H1 (cell line): ENCODE results near the gene KRTAP19-8. TPM values are rescaled to one million over a fixed set of nuclear protein-coding genes. Genes with fewer than 3 reads are reported as not detected.

Source experiments
- CTBP2 ChIP-seq: IDR thresholded peaks from 2 replicates; pipeline ENCODE4 v1.7.0; 2011; ENCODE audit warnings: borderline replicate concordance, mild to moderate bottlenecking, moderate library complexity, mixed read lengths, low read length; ENCODE audit not compliant: insufficient read depth, insufficient read length
- HDAC2 ChIP-seq, 2 experiments: fragments of 300-600 bp in 1 of 2; sonication (generic) in 1 of 2; IDR thresholded peaks; 2 replicates each; pipeline ENCODE4 v1.6.1; 2011 to 2012; ENCODE audit warnings: low read depth in 2 of 2, low read length in 2 of 2, mild to moderate bottlenecking in 2 of 2, moderate library complexity in 2 of 2, borderline replicate concordance in 1 of 2, inconsistent platforms in 1 of 2
- HDAC6 ChIP-seq: IDR thresholded peaks from one replicate; pipeline ENCODE4 v1.7.1; 2012; ENCODE audit warnings: low read depth, mild to moderate bottlenecking, inconsistent platforms, low read length, moderate library complexity
- JUND ChIP-seq: IDR thresholded peaks from 2 replicates; pipeline ENCODE4 v1.6.1; 2011; ENCODE audit warnings: mild to moderate bottlenecking, improper control_type of control experiment, low read length
- KDM1A ChIP-seq: fragments of 200-600, 300-600 bp; sonication (generic); IDR thresholded peaks from 2 replicates; pipeline ENCODE4 v1.7.1; 2016; ENCODE audit warnings: mild to moderate bottlenecking, low read length, borderline replicate concordance
- POLR2AphosphoS5 ChIP-seq: IDR thresholded peaks from 2 replicates; pipeline ENCODE4 v1.6.1; 2011; ENCODE audit warnings: low read depth, low read length
- polyA plus RNA-seq, 7 experiments: library from polyadenylated mRNA; depleted of rRNA in 3 of 7; stranded (reverse) in 5 of 7; unstranded in 2 of 7; fragments of >200 nt in 5 of 7; fragments of 200-250 nt in 2 of 7; gene quantifications; 1 replicate in 5 of 7; 2 replicates in 1 of 7; 4 replicates in 1 of 7; pipeline versions ENCODE4 v1.2.1 to v1.2.3, GENCODE V29; 2011 to 2013; ENCODE audit warnings: missing spikeins in 2 of 7, mixed read lengths in 2 of 7
- total RNA-seq: library from RNA; stranded (reverse); fragmentation: NEBNext Ultra II Directional; extraction: Animal tissue kit (Norgen Biotek cat#: 25700); gene quantifications from 2 replicates; pipeline ENCODE4 v1.2.1, GENCODE V29; 2021

Gene KRTAP19-8
- total and polyA plus RNA-seq, 2 of the 8 experiments (the other 6 are each of a cell fraction or from before 2014, with no cell fraction given): not detected

- TF ChIP-seq CTBP2 (no peak), KDM1A (no peak), HDAC6 (no peak), POLR2AphosphoS5 (no peak), HDAC2 (IDR thresholded peaks at IDR 0.05; ENCODE audit: borderline replicate concordance in 1 of 2, low read depth in 2 of 2, low read length in 2 of 2) (no peak), JUND (no peak)
These were observed at the start of gene KRTAP19-8 (continued) for GRCh38 chr21:31038376-31038775.
